CD14-positive monocyte (primary cell): ENCODE data around the gene LYL1. TPM values are rescaled to one million over a fixed set of nuclear protein-coding genes. Genes with fewer than 3 reads are reported as not detected.

ENCODE experiments used
- DNase-seq, 3 donors: peaks; one replicate each; pipeline ENCODE4 v3.0.0-alpha.2; 2011 to 2022
- H2AFZ ChIP-seq: 2 replicates; pipeline ENCODE4 v1.6.0; 2012; ENCODE audit warnings: mild to moderate bottlenecking, low read depth, low read length, inconsistent platforms; ENCODE audit not compliant: insufficient read depth, poor library complexity, severe bottlenecking
- H3K27ac ChIP-seq, 2 donors: 1 replicate in 1 of 2; 2 replicates in 1 of 2; pipeline ENCODE4 v1.5.1; 2012 to 2013; ENCODE audit warnings: low read length in 2 of 2, control low read depth in 1 of 2, inconsistent platforms in 1 of 2, low read depth in 1 of 2, mild to moderate bottlenecking in 1 of 2
- H3K27me3 ChIP-seq, 2 donors: one replicate each; pipeline versions ENCODE4 v1.6.0 to v1.6.1; 2011 to 2013; ENCODE audit warnings: low read length in 2 of 2; ENCODE audit not compliant: control insufficient read depth in 2 of 2, insufficient read depth in 2 of 2
- H3K36me3 ChIP-seq, 2 donors: replicated peaks in 1 of 2; 1 replicate in 1 of 2; 2 replicates in 1 of 2; pipeline versions ENCODE4 v1.5.1 to v1.6.1; 2012 to 2013; ENCODE audit warnings: low read length in 2 of 2, control low read depth in 1 of 2, inconsistent platforms in 1 of 2, mild to moderate bottlenecking in 1 of 2; ENCODE audit not compliant: insufficient read depth in 2 of 2, control insufficient read depth in 1 of 2
- H3K4me1 ChIP-seq, 2 donors: 1 replicate in 1 of 2; 2 replicates in 1 of 2; pipeline versions ENCODE4 v1.5.1 to v1.6.1; 2012 to 2013; ENCODE audit warnings: low read length in 2 of 2, control low read depth in 1 of 2, inconsistent platforms in 1 of 2, mild to moderate bottlenecking in 1 of 2, moderate library complexity in 1 of 2; ENCODE audit not compliant: insufficient read depth in 2 of 2, control insufficient read depth in 1 of 2
- H3K4me2 ChIP-seq: replicated peaks from 2 replicates; pipeline ENCODE3; 2012; ENCODE audit warnings: low read length, moderate library complexity, mild to moderate bottlenecking; ENCODE audit not compliant: poor library complexity, severe bottlenecking; ENCODE audit errors: extremely low read depth
- H3K4me3 ChIP-seq, 3 experiments: fragments of 200-600 bp in 1 of 3; sonication (generic) in 1 of 3; replicated peaks in 1 of 3; 1 replicate in 2 of 3; 2 replicates in 1 of 3; pipeline ENCODE4 v1.5.1; 2011 to 2013; ENCODE audit warnings: low read length in 3 of 3, mild to moderate bottlenecking in 3 of 3, control low read depth in 2 of 3, low read depth in 2 of 3, inconsistent platforms in 1 of 3, moderate library complexity in 1 of 3
- H3K79me2 ChIP-seq: 2 replicates; pipeline ENCODE4 v1.6.0; 2012; ENCODE audit warnings: mild to moderate bottlenecking, control low read depth, inconsistent platforms, low read length, moderate library complexity; ENCODE audit not compliant: insufficient read depth
- H3K9ac ChIP-seq: 2 replicates; pipeline ENCODE4 v1.6.0; 2017; ENCODE audit warnings: low read length, mild to moderate bottlenecking; ENCODE audit not compliant: insufficient read depth, poor library complexity, severe bottlenecking
- H3K9me3 ChIP-seq, 2 donors: replicated peaks in 1 of 2; 1 replicate in 1 of 2; 2 replicates in 1 of 2; pipeline versions ENCODE4 v1.5.1 to v1.6.1; 2012 to 2013; ENCODE audit warnings: low read length in 2 of 2, control low read depth in 1 of 2; ENCODE audit not compliant: control insufficient read depth in 1 of 2, insufficient read depth in 1 of 2
- H4K20me1 ChIP-seq: 2 replicates; pipeline ENCODE4 v1.6.0; 2012; ENCODE audit warnings: mild to moderate bottlenecking, low read length, control low read depth, moderate library complexity; ENCODE audit not compliant: insufficient read depth
- H3K27ac Mint-ChIP-seq, 7 donors: one replicate each; pipeline ENCODE4 v1.8.0; 2020; ENCODE audit warnings: mild to moderate bottlenecking in 7 of 7, mixed read lengths in 7 of 7, moderate library complexity in 6 of 7, inconsistent platforms in 2 of 7
- H3K27me3 Mint-ChIP-seq, 3 donors: one replicate each; pipeline ENCODE4 v1.8.0; 2021 to 2022; ENCODE audit warnings: low read depth in 3 of 3, mild to moderate bottlenecking in 3 of 3, mixed read lengths in 3 of 3, moderate library complexity in 3 of 3, inconsistent platforms in 1 of 3
- H3K36me3 Mint-ChIP-seq, 2 donors: one replicate each; pipeline ENCODE4 v1.8.0; 2020; ENCODE audit warnings: mixed read lengths in 2 of 2, inconsistent platforms in 1 of 2, mild to moderate bottlenecking in 1 of 2
- H3K4me1 Mint-ChIP-seq: one replicate; pipeline ENCODE4 v1.8.0; 2020; ENCODE audit warnings: mild to moderate bottlenecking, mixed read lengths
- H3K4me3 Mint-ChIP-seq, 2 donors: one replicate each; pipeline ENCODE4 v1.8.0; 2020; ENCODE audit warnings: mild to moderate bottlenecking in 2 of 2, mixed read lengths in 2 of 2, moderate library complexity in 1 of 2
- H3K9me3 Mint-ChIP-seq, 7 donors: one replicate each; pipeline ENCODE4 v1.8.0; 2020 to 2022; ENCODE audit warnings: mixed read lengths in 7 of 7, mild to moderate bottlenecking in 6 of 7, moderate library complexity in 6 of 7, inconsistent platforms in 2 of 7
- WGBS: methylation state at CpG from one replicate; pipeline ENCODE4 v1.1.5; 2013; ENCODE audit warnings: missing lambda C conversion rate; ENCODE audit not compliant: insufficient coverage; 5-methylcytosine and 5-hydroxymethylcytosine counted together
- intact Hi-C, 2 donors: fragments of 100-400 bp; cut with micrococcal nuclease; formaldehyde crosslinking; loops; one replicate each; pipeline versions ENCODE4 v1.15.0 to v1.15.1; 2023
- polyA plus RNA-seq, 3 donors: library from polyadenylated mRNA; depleted of rRNA in 1 of 3; unstranded in 2 of 3; stranded (reverse) in 1 of 3; fragments of 300-500 nt in 2 of 3; fragments of >200 nt in 1 of 3; fragmentation: Illumina TruSeq in 2 of 3; gene quantifications; 1 replicate in 2 of 3; 2 replicates in 1 of 3; pipeline ENCODE4 v1.2.3, GENCODE V29; 2012 to 2021
- TF ChIP-seq, protein P1 (sequence below): fragments of 200-600 bp; IDR thresholded peaks from one replicate; pipeline ENCODE4 v1.8.0; 2022; ENCODE audit warnings: antibody characterized with exemption, mild to moderate bottlenecking

Gene LYL1
- polyA plus RNA-seq, 3 donors = 35.7 to 51.1 (median 37.1) TPM

GRCh38 chr19:13076787-13077186, 25.9 kb downstream of the LYL1 start:
- Mint-ChIP-seq H3K27ac (no peak overlapping the region), H3K4me3 (no peak overlapping the region), H3K9me3 (no peaks in the 10 kb centered on the region), H3K36me3 (peaks cover 4 to 6% of the 10 kb centered on the region in 2 donors), H3K4me1 (peaks cover 13% of the 10 kb centered on the region), H3K27me3 (peaks cover 0 to 4% (median 3%) of the 10 kb centered on the region in 3 donors)
- WGBS = 53% methylated on average over 3 of the region's 6 CpGs
- no peak for DNase-seq
- Histone ChIP-seq H3K79me2 (no peaks in the 10 kb centered on the region), H3K9ac (no peak overlapping the region), H3K4me1 (peaks cover 8 to 13% of the 10 kb centered on the region in 2 donors), H4K20me1 (no peaks in the 10 kb centered on the region), H2AFZ (no peak overlapping the region), H3K27ac (no peak overlapping the region), H3K4me3 (no peak overlapping the region), H3K27me3 (no peaks in the 10 kb centered on the region), H3K36me3 (no peaks in the 10 kb centered on the region), H3K4me2 (no peak overlapping the region), H3K9me3 (no peaks in the 10 kb centered on the region)
- intact Hi-C loops = no loop called here
- TF ChIP-seq, protein P1, sequence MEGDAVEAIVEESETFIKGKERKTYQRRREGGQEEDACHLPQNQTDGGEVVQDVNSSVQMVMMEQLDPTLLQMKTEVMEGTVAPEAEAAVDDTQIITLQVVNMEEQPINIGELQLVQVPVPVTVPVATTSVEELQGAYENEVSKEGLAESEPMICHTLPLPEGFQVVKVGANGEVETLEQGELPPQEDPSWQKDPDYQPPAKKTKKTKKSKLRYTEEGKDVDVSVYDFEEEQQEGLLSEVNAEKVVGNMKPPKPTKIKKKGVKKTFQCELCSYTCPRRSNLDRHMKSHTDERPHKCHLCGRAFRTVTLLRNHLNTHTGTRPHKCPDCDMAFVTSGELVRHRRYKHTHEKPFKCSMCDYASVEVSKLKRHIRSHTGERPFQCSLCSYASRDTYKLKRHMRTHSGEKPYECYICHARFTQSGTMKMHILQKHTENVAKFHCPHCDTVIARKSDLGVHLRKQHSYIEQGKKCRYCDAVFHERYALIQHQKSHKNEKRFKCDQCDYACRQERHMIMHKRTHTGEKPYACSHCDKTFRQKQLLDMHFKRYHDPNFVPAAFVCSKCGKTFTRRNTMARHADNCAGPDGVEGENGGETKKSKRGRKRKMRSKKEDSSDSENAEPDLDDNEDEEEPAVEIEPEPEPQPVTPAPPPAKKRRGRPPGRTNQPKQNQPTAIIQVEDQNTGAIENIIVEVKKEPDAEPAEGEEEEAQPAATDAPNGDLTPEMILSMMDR = no peak

GRCh38 chr19:13076320-13076719, 26.3 kb downstream of the LYL1 start:
- peaks cover 4 to 6% of the 10 kb centered on the region in 2 donors for H3K36me3 Mint-ChIP-seq
- H3K36me3 ChIP-seq = no peaks in the 10 kb centered on the region
- H3K9ac ChIP-seq = no peak overlapping the region
- no peak for DNase-seq
- H3K27me3 Mint-ChIP-seq = peaks cover 0 to 4% (median 3%) of the 10 kb centered on the region in 3 donors
- H3K4me3 Mint-ChIP-seq = no peak overlapping the region
- H3K27me3 ChIP-seq = no peaks in the 10 kb centered on the region
- intact Hi-C loops = no loop called here
- WGBS = 95% methylated on average over 8 of the region's 8 CpGs
- no peak overlapping the region for H3K27ac Mint-ChIP-seq
- no peaks in the 10 kb centered on the region for H3K79me2 ChIP-seq
- peaks cover 8 to 13% of the 10 kb centered on the region in 2 donors for H3K4me1 ChIP-seq
- H3K4me2 ChIP-seq = no peak overlapping the region
- H3K4me3 ChIP-seq = no peak overlapping the region
- peaks cover 13% of the 10 kb centered on the region for H3K4me1 Mint-ChIP-seq
- no peaks in the 10 kb centered on the region for H3K9me3 Mint-ChIP-seq
- no peaks in the 10 kb centered on the region for H4K20me1 ChIP-seq
- H3K9me3 ChIP-seq = no peaks in the 10 kb centered on the region
- TF ChIP-seq, protein P1 = no peak
- no peak overlapping the region for H3K27ac ChIP-seq
- no peak overlapping the region for H2AFZ ChIP-seq
